Mucosa of descending colon (tissue), 3 donors: ENCODE results near the gene GPLD1. TPM values are rescaled to one million over a fixed set of nuclear protein-coding genes. Genes with fewer than 3 reads are reported as not detected.

Experiments
- ATAC-seq: fragments of 200-7000 bp; cut with Tn5 transposase; one replicate; pipeline ENCODE4 v1.9.1; 2020; ENCODE audit warnings: mild to moderate bottlenecking, moderate library complexity
- DNase-seq, 3 donors: peaks; one replicate each; pipeline ENCODE4 v3.0.0-alpha.2; 2020
- H3K36me3 ChIP-seq: fragments of 200-600 bp; one replicate; pipeline ENCODE4 v1.8.0; 2021; ENCODE audit warnings: low read depth, mild to moderate bottlenecking
- H3K4me1 ChIP-seq: fragments of 200-600 bp; one replicate; pipeline ENCODE4 v1.8.0; 2021; ENCODE audit warnings: low read depth, mild to moderate bottlenecking
- H3K4me3 ChIP-seq: fragments of 200-600 bp; one replicate; pipeline ENCODE4 v1.8.0; 2021; ENCODE audit warnings: mild to moderate bottlenecking
- H3K9me3 ChIP-seq: fragments of 200-600 bp; one replicate; pipeline ENCODE4 v1.8.0; 2021; ENCODE audit warnings: mild to moderate bottlenecking
- intact Hi-C, 2 donors: fragments of 100-400 bp; cut with DNase I in 1 of 2; cut with micrococcal nuclease in 1 of 2; formaldehyde crosslinking; loops; one replicate each; pipeline versions ENCODE4 v1.11.0 to v1.11.1; 2022; cut with DNase I, micrococcal nuclease
- total RNA-seq, 3 donors: library from RNA; stranded (reverse); fragmentation: NEBNext Ultra II Directional in 2 of 3; extraction: Animal tissue kit (Norgen Biotek cat#: 25700) in 2 of 3; gene quantifications; one replicate each; pipeline versions ENCODE4 v1.2.1 to v1.2.4, GENCODE V29; 2021 to 2023
- TF ChIP-seq, protein P1 (sequence below): fragments of 200-600 bp; IDR thresholded peaks from one replicate; pipeline ENCODE4 v1.8.0; 2022; ENCODE audit warnings: antibody characterized with exemption, mild to moderate bottlenecking
- donor health status: DM: no; HTN: no; CAD: no; lungs with moderate emphysema.
- donor health status: DM: no; HTN: no; CAD: no.
- donor health status: DM: no; HTN: yes; CAD: no.

GPLD1 gene
- total RNA-seq, 3 donors from 2014 or later, result 0.36 to 5.8 (median 1.8) TPM

DNA sequence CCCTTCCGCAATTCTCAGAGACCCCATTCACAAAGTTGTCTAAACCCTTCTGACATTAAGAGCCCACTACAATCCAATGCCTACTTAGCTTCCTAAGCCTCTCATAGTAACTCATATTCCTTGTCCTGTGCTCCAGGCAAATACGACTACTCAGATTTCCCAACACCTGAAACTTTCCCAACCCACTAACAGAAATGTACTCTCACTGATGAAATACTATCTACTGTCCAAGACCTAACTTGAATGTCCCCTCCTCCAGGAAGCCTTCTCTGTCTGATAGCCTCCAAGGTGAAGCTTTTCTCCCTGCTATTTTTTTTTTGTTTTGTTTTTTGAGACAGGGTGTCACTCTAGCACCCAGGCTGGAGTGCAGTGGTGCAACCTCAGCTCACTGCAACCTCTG is 30.4 kb downstream of the GPLD1 start:
- H3K4me3 ChIP-seq, result no peak overlapping the region
- H3K4me1 ChIP-seq, result no peaks in the 10 kb centered on the region
- no peaks in the 10 kb centered on the region for H3K36me3 ChIP-seq
- H3K9me3 ChIP-seq, result no peaks in the 10 kb centered on the region
- intact Hi-C loops, result no loop called here
- TF ChIP-seq, protein P1, sequence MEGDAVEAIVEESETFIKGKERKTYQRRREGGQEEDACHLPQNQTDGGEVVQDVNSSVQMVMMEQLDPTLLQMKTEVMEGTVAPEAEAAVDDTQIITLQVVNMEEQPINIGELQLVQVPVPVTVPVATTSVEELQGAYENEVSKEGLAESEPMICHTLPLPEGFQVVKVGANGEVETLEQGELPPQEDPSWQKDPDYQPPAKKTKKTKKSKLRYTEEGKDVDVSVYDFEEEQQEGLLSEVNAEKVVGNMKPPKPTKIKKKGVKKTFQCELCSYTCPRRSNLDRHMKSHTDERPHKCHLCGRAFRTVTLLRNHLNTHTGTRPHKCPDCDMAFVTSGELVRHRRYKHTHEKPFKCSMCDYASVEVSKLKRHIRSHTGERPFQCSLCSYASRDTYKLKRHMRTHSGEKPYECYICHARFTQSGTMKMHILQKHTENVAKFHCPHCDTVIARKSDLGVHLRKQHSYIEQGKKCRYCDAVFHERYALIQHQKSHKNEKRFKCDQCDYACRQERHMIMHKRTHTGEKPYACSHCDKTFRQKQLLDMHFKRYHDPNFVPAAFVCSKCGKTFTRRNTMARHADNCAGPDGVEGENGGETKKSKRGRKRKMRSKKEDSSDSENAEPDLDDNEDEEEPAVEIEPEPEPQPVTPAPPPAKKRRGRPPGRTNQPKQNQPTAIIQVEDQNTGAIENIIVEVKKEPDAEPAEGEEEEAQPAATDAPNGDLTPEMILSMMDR, result no peak
- DNase-seq, result no peak
- no peak for ATAC-seq

DNA sequence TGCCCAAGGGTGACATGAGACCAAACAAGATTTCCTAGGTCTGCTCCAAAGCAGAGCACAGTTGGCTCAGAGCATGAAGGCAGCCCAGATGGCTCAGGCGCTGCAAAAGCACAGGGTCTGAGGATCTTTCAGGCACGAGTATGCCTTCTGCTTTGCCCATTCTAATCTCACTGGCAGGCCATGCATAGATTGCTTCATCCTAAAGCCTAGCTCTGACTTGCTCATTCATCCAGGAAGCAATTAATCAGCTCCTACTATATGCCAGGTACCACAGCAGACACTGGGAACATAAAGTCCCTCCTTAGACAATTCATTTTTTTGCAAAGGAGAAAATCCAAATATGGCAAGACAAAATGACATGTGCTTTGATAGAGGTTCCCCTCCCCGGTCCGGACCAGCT is 31.2 kb downstream of the GPLD1 start:
- H3K36me3 ChIP-seq, result no peaks in the 10 kb centered on the region
- H3K4me1 ChIP-seq, result no peaks in the 10 kb centered on the region
- TF ChIP-seq, protein P1, result no peak
- no peak overlapping the region for H3K4me3 ChIP-seq
- DNase-seq, result no peak
- no peaks in the 10 kb centered on the region for H3K9me3 ChIP-seq
- no peak for ATAC-seq
- intact Hi-C loops, result no loop called here

DNA sequence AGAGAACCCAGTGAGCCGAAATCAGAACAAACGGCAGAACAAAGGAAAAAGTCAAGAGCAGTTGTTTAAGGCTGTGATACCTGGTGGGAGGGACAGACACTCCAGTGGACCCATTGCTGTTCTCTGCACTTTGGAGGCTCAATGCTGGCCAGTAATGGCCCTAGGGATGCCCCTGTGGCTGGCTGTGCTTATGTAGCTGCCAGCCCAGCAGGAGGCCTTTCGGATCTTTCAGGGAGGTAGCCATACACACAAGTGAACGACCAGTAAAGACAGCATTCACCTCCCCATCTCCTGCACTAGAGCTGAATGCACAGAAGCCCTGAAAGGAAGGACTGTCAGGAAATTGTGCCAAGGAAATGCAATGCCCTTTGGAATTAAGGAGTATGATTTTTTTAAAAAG is 34.3 kb downstream of the GPLD1 start:
- ATAC-seq, result no peak
- TF ChIP-seq, protein P1, result no peak
- H3K4me1 ChIP-seq, result no peaks in the 10 kb centered on the region
- no peak overlapping the region for H3K4me3 ChIP-seq
- no peaks in the 10 kb centered on the region for H3K36me3 ChIP-seq
- intact Hi-C loops, result no loop called here
- no peaks in the 10 kb centered on the region for H3K9me3 ChIP-seq
- no peak for DNase-seq

DNA sequence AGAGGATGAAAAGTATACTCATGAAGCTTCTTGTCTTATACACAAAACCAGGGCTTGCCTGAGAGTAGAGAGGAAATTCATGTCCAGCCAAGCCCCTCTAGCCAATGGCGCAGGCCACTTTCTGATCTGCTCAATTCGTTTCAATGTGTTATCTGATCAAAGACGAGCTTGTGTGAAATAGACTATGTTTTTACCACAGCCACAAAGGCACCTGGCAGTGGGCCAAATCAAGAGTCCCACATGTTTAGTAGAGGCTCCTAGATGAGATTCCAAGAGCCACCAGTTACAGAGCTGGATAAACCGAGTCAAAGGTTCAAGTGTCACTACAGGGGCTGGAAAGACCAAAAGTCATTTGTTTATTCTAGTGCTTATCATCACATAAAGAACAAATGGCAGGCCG is 34.9 kb downstream of the GPLD1 start:
- no peaks in the 10 kb centered on the region for H3K4me1 ChIP-seq
- H3K9me3 ChIP-seq, result no peaks in the 10 kb centered on the region
- TF ChIP-seq, protein P1, result no peak
- intact Hi-C loops, result no loop called here
- no peak for ATAC-seq
- no peak overlapping the region for H3K4me3 ChIP-seq
- H3K36me3 ChIP-seq, result no peaks in the 10 kb centered on the region
- DNase-seq, result no peak

DNA sequence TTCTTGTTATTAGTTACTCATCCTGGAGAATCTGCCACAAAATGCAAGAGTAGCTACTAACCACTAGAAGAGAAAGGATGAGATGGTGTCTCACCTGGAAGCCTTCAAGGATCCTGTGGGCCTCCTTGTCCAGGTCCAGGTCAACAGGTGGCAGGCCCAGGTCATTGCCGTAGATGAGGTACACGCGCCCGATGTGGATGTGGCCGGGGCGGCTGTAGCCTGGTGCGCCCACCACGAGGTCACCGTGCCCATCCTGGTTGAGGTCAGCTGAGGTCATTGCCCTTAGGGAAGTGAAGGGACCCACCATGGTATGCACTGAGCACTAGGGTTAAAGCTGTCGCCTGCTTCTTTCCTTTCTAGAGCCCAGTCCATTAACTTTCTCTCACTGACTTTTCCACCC is 35.5 kb downstream of the GPLD1 start:
- no peaks in the 10 kb centered on the region for H3K9me3 ChIP-seq
- TF ChIP-seq, protein P1, result no peak
- no peaks in the 10 kb centered on the region for H3K4me1 ChIP-seq
- no peaks in the 10 kb centered on the region for H3K36me3 ChIP-seq
- no peak for ATAC-seq
- no peak for DNase-seq
- no peak overlapping the region for H3K4me3 ChIP-seq
- intact Hi-C loops, result no loop called here
